ENCODE measurements around the gene GRIK2.

GRIK2 gene

DNA sequence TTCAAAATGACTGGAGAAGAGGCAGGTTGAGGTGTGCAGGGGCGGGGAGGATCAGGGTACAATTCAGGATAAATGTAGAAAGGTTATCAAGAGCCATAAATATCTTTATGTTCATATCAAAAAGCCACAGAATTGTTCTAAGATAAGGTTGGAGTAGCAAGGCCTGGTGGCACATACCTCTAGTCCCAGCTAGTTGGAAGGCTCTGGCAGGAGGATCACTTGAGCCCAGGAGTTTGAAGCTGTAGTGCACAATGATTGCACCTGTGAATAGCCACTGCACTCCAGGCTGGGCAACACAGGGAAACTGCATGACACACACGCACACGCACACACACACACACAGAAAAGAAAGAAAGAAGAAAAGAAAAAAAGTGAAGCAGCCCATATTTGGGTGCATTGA lies 194.8 kb downstream of the GRIK2 start:
- TF ChIP-seq, protein P1, sequence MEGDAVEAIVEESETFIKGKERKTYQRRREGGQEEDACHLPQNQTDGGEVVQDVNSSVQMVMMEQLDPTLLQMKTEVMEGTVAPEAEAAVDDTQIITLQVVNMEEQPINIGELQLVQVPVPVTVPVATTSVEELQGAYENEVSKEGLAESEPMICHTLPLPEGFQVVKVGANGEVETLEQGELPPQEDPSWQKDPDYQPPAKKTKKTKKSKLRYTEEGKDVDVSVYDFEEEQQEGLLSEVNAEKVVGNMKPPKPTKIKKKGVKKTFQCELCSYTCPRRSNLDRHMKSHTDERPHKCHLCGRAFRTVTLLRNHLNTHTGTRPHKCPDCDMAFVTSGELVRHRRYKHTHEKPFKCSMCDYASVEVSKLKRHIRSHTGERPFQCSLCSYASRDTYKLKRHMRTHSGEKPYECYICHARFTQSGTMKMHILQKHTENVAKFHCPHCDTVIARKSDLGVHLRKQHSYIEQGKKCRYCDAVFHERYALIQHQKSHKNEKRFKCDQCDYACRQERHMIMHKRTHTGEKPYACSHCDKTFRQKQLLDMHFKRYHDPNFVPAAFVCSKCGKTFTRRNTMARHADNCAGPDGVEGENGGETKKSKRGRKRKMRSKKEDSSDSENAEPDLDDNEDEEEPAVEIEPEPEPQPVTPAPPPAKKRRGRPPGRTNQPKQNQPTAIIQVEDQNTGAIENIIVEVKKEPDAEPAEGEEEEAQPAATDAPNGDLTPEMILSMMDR (IDR thresholded peaks at IDR 0.05; ENCODE audit: low read depth, low read length, missing control alignments) = no peak
- no peaks in the 10 kb centered on the region for H3K27me3 ChIP-seq (replicated peaks)
- H3K36me3 ChIP-seq (replicated peaks) = no peaks in the 10 kb centered on the region
- no peak overlapping the region for H3K27ac ChIP-seq
- in situ Hi-C loops (cut with HindIII; ENCODE audit: low pct_ligation_motif_present, low sequenced_read_pairs) = no loop called here
- no peak for DNase-seq
- no peak overlapping the region for H3K4me3 ChIP-seq (ENCODE audit: low read depth, low read length)

DNA sequence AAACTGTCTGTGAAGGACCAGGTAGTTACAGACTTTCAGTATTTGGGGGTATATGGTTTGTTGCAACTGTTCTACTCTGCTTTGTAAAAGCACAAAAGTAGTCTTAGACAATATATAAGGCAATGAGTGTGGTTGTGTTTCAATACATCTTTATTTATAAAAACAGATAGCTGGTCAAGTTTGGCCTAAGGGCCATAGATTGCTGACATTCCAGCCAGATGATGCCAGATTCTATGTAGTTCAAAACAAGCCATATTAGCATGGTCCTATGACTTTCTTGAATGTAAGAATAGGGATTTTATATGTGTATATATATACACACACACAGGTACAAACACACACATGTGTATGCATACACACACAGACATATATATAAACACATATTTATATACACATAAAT lies 201.8 kb downstream of the GRIK2 start:
- Histone ChIP-seq H3K27me3 (replicated peaks) (no peaks in the 10 kb centered on the region), H3K27ac (no peak overlapping the region), H3K36me3 (replicated peaks) (no peaks in the 10 kb centered on the region), H3K4me3 (ENCODE audit: low read depth, low read length) (no peak overlapping the region)
- peak; percentile 18 for DNase-seq
- TF ChIP-seq, protein P1 (IDR thresholded peaks at IDR 0.05; ENCODE audit: low read depth, low read length, missing control alignments) = no peak
- in situ Hi-C loops (cut with HindIII; ENCODE audit: low pct_ligation_motif_present, low sequenced_read_pairs) = no loop called here

DNA sequence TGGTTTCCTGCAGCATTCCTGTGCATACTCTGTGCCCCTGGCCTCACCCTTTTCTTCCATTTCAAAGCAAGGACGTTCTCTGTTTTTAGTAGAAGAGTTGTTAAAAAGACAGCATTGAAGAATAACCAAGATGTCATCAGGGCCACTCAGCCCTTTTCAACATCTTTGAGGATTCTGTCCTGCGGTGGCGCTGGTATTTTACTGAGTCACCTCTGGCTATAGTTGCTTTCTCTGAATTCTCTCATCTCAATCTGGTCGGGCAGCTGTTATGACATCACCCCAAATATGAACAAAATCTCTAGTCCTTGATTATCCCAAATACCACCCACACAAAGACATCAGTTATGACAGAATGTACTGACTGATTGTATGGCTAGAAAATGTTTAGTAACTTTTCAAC lies 204.2 kb downstream of the GRIK2 start:
- Histone ChIP-seq H3K27ac (peak overlapping the region; percentile 50), H3K4me3 (ENCODE audit: low read depth, low read length) (no peak overlapping the region), H3K27me3 (replicated peaks) (no peaks in the 10 kb centered on the region), H3K36me3 (replicated peaks) (no peaks in the 10 kb centered on the region)
- TF ChIP-seq, protein P1 (IDR thresholded peaks at IDR 0.05; ENCODE audit: low read depth, low read length, missing control alignments) = no peak
- DNase-seq = peak; percentile 93
- in situ Hi-C loops (cut with HindIII; ENCODE audit: low pct_ligation_motif_present, low sequenced_read_pairs) = no loop called here

DNA sequence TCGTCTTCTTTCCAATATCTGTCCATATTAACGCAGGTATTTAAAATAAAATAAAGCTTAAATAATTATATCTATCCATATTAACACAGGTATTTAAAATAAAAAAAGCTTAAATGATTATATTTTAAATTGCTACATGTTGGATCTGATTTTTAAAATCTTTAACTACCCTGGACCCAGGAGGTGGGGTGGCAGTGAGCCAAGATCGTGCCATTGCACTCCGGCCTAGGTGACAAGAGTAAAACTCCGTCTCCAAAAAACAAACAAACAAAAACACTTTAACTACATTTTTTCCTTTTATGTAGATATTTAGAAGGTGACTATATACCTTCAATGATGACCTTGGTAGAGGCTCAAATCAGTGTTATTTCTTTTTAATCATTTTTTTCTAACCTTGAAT lies 211.9 kb downstream of the GRIK2 start:
- no peak overlapping the region for H3K27ac ChIP-seq
- no peak for DNase-seq
- no peak overlapping the region for H3K4me3 ChIP-seq (ENCODE audit: low read depth, low read length)
- in situ Hi-C loops (cut with HindIII; ENCODE audit: low pct_ligation_motif_present, low sequenced_read_pairs) = no loop called here
- no peaks in the 10 kb centered on the region for H3K36me3 ChIP-seq (replicated peaks)
- no peaks in the 10 kb centered on the region for H3K27me3 ChIP-seq (replicated peaks)
- TF ChIP-seq, protein P1 (IDR thresholded peaks at IDR 0.05; ENCODE audit: low read depth, low read length, missing control alignments) = no peak

DNA sequence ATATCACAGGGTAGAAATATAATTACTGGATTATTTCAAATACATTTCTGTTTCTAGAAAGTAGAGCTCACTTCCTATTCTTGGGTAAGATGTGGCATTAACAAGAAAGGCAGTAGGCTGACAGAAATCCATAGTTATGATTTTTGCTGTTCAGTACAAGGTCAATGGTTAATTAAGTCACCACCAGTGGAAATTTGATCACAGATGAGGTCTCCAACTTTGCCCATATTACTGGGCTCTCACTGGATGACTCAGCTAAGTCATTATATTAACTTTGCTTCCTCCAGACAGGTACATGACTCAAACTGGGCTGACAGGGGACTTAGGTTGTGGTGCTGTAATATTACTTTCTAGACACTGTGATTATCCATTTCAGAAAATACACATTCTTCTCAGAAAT lies 212.4 kb downstream of the GRIK2 start:
- no peak for DNase-seq
- no peak overlapping the region for H3K4me3 ChIP-seq (ENCODE audit: low read depth, low read length)
- H3K36me3 ChIP-seq (replicated peaks) = no peaks in the 10 kb centered on the region
- TF ChIP-seq, protein P1 (IDR thresholded peaks at IDR 0.05; ENCODE audit: low read depth, low read length, missing control alignments) = no peak
- H3K27ac ChIP-seq = no peak overlapping the region
- in situ Hi-C loops (cut with HindIII; ENCODE audit: low pct_ligation_motif_present, low sequenced_read_pairs) = no loop called here
- no peaks in the 10 kb centered on the region for H3K27me3 ChIP-seq (replicated peaks)

DNA sequence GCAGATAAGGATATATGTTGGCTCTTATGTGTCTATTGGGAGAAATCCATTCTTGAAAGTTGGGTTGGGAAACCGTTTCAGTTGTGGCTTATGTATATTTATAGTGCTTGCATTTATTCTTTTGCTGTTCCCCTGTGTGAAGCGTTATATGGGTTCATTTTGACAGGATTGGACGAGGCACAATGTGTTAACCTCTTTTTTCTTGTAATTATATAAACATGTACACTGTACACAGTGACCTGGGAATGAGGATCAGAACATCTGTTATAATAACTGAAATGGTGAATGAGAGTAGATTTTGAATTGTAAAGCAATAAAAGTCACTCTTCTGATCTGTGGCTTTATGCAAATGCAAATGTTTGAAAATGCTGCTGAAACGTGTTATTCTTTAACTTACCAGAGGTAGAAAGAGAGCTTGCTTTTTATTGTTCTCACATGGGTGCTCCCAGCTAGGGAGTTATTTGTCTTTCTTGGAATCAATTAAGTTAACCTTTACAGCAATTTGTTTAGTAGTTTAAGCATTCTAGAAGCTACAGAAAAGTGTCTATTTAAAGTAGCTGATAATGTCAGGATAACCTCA lies 213.7 kb downstream of the GRIK2 start:
- no peaks in the 10 kb centered on the region for H3K27me3 ChIP-seq (replicated peaks)
- in situ Hi-C loops (cut with HindIII; ENCODE audit: low pct_ligation_motif_present, low sequenced_read_pairs) = no loop called here

More for the DNA sequence above, 213.7 kb downstream of the GRIK2 start:
- Histone ChIP-seq H3K4me3 (ENCODE audit: low read depth, low read length) (no peak overlapping the region), H3K36me3 (replicated peaks) (no peaks in the 10 kb centered on the region), H3K27ac (no peak overlapping the region)
- TF ChIP-seq, protein P1 (IDR thresholded peaks at IDR 0.05; ENCODE audit: low read depth, low read length, missing control alignments) = no peak
- DNase-seq = no peak

Data from brain microvascular endothelial cell (primary cell).